Fibroblast of pulmonary artery (primary cell): ENCODE results near the gene WDR5B.
"Not testable (repeated sequence)": the region's sequence is repeated elsewhere in the genome, so short reads cannot be mapped to it uniquely, and the experiment has no call there.

ENCODE experiments used
- DNase-seq: peaks from one replicate; pipeline ENCODE4 v3.0.0-alpha.2; 2010; ENCODE audit warnings: low read depth
- H3K4me3 ChIP-seq: replicated peaks from 2 replicates; pipeline ENCODE4 v1.5.1; 2011; ENCODE audit warnings: low read depth, mild to moderate bottlenecking, control low read depth, low read length, moderate library complexity
- TF ChIP-seq, protein P1 (sequence below): IDR thresholded peaks from 2 replicates; pipeline ENCODE4 v1.5.1; 2011; ENCODE audit warnings: mild to moderate bottlenecking, control low read depth, low read length, inconsistent platforms; ENCODE audit errors: missing control alignments

Gene WDR5B

DNA sequence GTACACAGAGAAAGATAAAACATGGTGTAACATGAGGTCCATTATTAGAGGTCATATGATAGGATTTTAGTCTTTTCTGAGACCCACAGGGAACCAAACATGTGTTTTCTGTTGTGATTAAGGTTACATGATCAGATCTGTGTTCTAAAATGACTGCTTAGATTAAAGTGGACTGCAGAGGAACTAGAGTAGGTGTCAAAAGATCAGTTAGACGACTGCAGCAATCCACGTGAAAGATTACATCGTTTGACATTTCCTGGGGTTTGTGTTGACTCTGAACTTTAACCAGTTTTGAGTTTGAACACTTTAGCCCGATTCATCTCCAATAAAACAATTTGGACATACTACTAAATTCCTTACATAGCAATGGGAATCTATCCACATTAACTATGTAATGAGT, 37.9 kb downstream of the WDR5B start:
- DNase-seq: no peak
- TF ChIP-seq, protein P1, sequence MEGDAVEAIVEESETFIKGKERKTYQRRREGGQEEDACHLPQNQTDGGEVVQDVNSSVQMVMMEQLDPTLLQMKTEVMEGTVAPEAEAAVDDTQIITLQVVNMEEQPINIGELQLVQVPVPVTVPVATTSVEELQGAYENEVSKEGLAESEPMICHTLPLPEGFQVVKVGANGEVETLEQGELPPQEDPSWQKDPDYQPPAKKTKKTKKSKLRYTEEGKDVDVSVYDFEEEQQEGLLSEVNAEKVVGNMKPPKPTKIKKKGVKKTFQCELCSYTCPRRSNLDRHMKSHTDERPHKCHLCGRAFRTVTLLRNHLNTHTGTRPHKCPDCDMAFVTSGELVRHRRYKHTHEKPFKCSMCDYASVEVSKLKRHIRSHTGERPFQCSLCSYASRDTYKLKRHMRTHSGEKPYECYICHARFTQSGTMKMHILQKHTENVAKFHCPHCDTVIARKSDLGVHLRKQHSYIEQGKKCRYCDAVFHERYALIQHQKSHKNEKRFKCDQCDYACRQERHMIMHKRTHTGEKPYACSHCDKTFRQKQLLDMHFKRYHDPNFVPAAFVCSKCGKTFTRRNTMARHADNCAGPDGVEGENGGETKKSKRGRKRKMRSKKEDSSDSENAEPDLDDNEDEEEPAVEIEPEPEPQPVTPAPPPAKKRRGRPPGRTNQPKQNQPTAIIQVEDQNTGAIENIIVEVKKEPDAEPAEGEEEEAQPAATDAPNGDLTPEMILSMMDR: no peak

DNA sequence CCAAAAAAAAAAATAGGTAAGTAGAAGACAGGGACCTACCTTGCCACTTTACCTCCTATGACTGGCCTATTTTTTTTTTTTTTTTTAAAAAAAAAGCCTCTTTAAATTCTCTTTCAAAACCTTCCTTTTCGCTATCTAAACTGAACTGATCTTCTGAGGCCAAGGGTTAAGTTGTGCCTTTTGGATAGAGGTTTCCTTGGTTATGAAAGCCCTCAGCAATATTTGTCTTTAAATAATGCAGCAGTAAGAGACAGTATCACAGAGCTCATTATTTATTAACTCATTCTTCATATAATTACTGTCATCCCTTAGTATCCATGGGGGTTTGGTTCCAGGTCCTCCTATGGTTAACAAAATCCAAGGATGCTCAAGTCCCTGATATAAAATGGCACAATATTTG, 41.8 kb downstream of the WDR5B start:
- H3K4me3 ChIP-seq: no peak overlapping the region
- TF ChIP-seq, protein P1: no peak
- no peak for DNase-seq

More for the DNA sequence above, 37.9 kb downstream of the WDR5B start:
- H3K4me3 ChIP-seq: no peak overlapping the region

DNA sequence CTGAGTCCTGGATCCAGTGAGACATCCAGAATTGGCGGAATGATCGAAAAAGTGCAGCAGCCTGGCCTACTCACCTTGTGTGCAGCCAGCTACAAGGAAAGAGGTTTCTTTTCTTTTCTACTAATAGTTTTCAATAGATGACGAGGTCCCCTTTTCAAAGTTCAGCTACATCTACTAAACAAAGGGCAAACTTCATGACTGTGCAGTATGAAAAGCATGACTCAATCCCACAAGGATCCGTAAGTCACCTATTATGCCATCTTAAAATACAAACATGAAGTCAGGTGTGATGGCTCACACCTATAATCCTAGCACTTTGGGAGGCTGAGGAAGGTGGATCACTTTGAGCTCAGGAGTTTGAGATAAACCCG, 49.5 kb downstream of the WDR5B start:
- TF ChIP-seq, protein P1: no peak
- H3K4me3 ChIP-seq: no peak overlapping the region
- no peak for DNase-seq

DNA sequence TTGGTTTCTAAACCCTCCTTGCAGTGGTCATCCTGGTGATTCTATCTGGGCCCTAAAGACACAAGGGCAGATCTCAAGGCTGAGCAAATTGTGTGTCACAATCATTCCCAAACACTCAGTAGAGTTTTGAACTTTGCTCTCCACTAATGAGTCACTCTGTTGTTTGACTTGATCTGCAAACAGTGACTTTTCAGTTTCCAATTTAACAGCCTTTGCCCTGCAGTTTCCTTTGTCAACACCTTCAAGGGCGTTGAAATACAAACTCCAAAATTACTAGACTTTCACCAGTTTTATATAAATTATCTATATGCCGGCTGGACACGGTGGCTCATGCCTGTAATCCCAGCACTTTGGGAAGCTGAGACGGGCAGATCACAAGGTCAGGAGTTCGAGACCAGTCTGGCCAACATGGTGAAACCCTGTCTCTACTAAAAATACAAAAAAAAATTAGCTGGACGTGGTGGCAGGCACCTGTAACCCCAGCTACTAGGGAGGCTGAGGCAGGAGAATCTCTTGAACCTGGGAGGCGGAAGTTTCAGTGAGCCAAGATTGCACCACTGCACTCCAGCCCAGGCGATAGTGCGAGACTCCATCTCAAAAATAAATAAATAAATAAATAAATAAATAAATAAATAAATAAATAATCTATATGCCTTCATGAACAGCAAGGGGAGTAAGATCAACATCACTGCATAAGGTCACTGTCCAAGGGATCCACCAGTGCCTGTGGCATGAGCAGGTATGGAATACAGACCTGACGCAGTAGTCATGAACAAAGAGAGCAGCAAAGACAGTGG, 50.1 kb downstream of the WDR5B start:
- DNase-seq: peak; percentile 47

DNA sequence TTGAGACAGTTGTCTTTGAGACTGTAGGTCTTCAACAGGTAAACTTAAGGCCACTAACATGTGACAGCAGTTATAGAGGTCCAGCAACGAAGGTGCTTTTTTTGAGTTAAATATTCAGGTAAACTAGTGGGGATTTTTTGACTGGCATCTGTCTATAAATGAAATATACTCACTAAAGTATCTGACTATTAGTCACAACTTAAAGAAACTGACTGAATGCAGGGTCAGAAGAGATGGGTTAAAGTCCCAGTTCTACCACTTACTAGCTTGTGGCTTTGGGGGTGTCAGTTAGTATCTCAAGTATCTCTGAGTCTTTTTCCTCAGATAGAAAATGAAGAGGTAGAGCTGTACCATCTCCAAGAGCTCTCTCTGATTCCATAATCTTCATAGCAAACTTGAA, 50.8 kb downstream of the WDR5B start:
- no peak for DNase-seq
- TF ChIP-seq, protein P1: no peak
- no peak overlapping the region for H3K4me3 ChIP-seq

More for the DNA sequence above, 50.1 kb downstream of the WDR5B start:
- not testable (repeated sequence) for H3K4me3 ChIP-seq

DNA sequence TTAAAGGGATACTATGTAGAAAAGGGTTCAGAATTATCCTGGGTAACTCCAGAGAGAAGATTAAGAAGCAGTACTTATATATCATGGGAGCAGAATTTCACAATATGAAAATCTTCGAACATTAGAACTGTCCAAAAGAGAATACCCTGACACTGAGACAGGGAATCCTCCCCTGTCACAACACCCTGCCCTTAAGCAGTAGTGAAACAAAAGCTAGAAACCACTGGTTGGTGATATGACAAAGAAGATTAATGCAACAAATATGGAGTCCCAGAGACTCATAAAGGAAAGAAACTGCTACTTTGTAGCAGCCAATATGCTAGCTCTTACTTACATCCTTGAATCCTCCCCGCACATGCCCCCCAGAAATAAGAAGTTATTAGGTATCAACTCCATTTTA, 51.4 kb downstream of the WDR5B start:
- DNase-seq: no peak
- H3K4me3 ChIP-seq: no peak overlapping the region
- TF ChIP-seq, protein P1: no peak
